ENCODE results near the gene GLI3.

DNA sequence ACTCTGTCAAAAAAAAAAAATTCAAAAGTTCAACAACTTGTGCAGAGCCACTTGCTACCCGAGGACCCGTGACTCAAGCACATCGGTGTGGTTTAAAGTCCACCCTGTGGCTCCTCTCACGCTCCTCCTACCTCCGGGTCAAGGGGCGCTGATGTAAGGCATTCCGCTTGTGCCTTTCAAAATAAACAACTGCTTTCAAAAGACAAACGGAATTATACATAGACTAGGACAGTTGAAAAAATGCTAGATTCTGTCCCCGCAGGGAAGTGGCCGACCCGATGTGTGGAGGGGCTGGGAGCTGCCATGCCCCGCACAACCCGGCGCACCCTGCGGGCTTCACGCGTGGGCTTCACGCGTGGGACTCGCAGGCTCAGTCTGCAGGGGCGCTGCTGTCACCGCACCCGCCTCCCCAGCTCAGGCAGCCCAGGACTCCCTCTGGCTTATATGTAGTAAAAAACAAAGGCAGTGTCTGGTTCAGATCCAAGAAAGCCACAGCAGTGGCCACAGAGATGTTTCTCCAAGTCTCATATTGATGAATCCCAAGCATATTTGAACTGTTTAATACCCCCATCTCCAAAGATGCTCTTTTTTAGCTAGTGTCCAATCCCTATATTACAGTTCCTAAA lies 294.4 kb downstream of the GLI3 start:
- TF ChIP-seq POLR2A (IDR thresholded peaks at IDR 0.05; ENCODE audit: low read depth, low read length): no peak
- no peak for TF ChIP-seq TAF1 (IDR thresholded peaks at IDR 0.05; ENCODE audit: low read depth, low read length)
- no peak for TF ChIP-seq SPI1 (IDR thresholded peaks at IDR 0.05; ENCODE audit: low read depth, low read length)
- TF ChIP-seq POLR2AphosphoS5 (IDR thresholded peaks at IDR 0.05; ENCODE audit: low read depth, low read length): no peak
- no peak for TF ChIP-seq PAX5 (IDR thresholded peaks at IDR 0.05; ENCODE audit: insufficient read depth, low read length, severe bottlenecking)
- TF ChIP-seq POU2F2 (IDR thresholded peaks at IDR 0.05; ENCODE audit: low read depth, low read length): no peak
